ENCODE data around the gene NACC2. TPM values are rescaled to one million over a fixed set of nuclear protein-coding genes. Genes with fewer than 3 reads are reported as not detected.

The NACC2 gene
- total RNA-seq, 4 donors from 2014 or later: 26.0 to 51.7 (median 43.5) TPM

DNA sequence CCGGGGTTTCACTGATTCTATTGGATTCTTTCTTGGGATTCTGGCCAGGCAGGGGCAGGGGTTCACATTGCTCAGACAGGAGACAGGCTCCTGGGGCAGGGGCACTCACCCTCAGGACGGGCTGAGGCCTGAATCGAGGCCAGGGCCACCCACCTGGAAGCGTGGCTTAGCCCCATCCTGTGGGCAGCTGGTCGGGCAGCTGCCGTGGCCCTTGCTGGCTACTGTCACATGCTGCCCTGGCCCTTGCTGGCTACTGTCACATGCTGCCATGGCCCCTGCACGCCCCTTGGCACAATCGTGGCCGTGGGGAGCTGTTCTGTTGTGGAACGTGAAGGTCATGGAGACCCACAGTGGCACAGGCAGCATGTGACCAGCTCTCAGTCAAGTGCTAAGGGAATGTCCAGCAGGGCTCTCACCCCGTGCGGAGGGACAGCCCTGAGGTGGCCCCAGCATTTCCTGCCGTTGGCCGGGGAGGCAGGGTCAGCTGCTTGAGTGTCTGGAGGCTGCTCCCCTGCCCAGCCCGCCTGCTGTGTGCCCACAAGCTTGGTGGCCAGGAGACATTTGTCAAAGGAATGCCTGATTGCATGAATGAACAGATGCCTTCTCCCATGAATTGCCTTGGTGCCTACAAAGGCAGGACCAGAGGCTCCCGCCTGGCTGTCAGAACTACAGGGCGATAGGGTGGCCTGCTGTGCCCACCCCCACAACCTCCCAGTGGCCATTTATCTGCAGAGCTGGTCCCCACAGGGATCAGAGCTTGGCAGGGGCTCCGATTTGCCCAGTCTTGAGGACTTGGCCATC, 40.4 kb upstream of the NACC2 start:
- intact Hi-C loops (cut with DNase I; ENCODE audit: low total_unique reads): no loop called here
- DNase-seq: no peak
- Histone ChIP-seq H3K9me3 (no peaks in the 10 kb centered on the region), H3K4me1 (peaks cover 4% of the 10 kb centered on the region in 2 donors), H3K27me3 (peaks cover 62 to 77% (median 71%) of the 10 kb centered on the region in 3 donors), H3K27ac (no peak overlapping the region), H3K4me3 (no peak overlapping the region), H3K36me3 (no peaks in the 10 kb centered on the region)
- TF ChIP-seq POLR2A (IDR thresholded peaks at IDR 0.05): no peak
- TF ChIP-seq, protein P1, sequence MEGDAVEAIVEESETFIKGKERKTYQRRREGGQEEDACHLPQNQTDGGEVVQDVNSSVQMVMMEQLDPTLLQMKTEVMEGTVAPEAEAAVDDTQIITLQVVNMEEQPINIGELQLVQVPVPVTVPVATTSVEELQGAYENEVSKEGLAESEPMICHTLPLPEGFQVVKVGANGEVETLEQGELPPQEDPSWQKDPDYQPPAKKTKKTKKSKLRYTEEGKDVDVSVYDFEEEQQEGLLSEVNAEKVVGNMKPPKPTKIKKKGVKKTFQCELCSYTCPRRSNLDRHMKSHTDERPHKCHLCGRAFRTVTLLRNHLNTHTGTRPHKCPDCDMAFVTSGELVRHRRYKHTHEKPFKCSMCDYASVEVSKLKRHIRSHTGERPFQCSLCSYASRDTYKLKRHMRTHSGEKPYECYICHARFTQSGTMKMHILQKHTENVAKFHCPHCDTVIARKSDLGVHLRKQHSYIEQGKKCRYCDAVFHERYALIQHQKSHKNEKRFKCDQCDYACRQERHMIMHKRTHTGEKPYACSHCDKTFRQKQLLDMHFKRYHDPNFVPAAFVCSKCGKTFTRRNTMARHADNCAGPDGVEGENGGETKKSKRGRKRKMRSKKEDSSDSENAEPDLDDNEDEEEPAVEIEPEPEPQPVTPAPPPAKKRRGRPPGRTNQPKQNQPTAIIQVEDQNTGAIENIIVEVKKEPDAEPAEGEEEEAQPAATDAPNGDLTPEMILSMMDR (IDR thresholded peaks at IDR 0.05 in 4 of 5, conservative IDR thresholded peaks at IDR 0.05 in 1 of 5): no peak
- in situ Hi-C loops (cut with MboI; ENCODE audit: low sequenced_read_pairs in 4 of 4): no loop called here
- no peak for ATAC-seq

DNA sequence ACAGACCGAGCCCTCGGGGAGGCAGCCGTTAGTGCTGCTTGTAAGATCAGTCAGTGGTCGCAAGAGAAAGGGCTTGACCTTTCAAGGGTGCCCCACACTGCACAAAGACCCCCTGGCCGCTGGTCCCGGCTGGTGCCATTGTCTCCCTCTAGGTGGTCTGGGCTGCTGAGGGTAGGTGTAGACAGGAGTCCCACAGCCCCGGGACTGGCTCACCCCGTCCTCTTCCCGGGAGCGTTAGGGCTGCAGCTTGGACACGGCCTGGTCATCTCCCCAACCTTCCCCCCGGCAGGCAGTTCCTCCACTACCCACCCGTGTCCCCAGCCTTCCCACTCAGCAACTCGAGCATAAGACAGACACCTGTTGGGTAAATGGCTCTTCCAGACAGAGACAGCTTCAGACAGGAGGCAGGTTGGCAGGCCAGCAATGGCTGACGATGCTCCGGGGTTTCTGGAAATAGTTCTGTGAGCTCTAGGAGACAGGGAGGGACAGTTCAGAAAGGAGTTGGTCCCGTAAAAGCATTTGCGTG, 38.9 kb upstream of the NACC2 start:
- H3K27me3 ChIP-seq: peaks cover 69 to 85% (median 69%) of the 10 kb centered on the region in 3 donors
- no peak overlapping the region for H3K27ac ChIP-seq
- H3K36me3 ChIP-seq: no peaks in the 10 kb centered on the region
- DNase-seq (no peak), ATAC-seq (no peak)
- intact Hi-C loops (cut with DNase I; ENCODE audit: low total_unique reads) (loop anchor here (1.0 kb wide), 1 partner anchor 149 kb away; no protein-coding TSS in a partner anchor), in situ Hi-C loops (cut with MboI; ENCODE audit: low sequenced_read_pairs in 4 of 4) (no loop called here)
- no peak overlapping the region for H3K4me3 ChIP-seq
- TF ChIP-seq, protein P1 (IDR thresholded peaks at IDR 0.05 in 4 of 5, conservative IDR thresholded peaks at IDR 0.05 in 1 of 5): no peak
- H3K9me3 ChIP-seq: no peaks in the 10 kb centered on the region
- H3K4me1 ChIP-seq: peaks cover 4% of the 10 kb centered on the region in 2 donors

DNA sequence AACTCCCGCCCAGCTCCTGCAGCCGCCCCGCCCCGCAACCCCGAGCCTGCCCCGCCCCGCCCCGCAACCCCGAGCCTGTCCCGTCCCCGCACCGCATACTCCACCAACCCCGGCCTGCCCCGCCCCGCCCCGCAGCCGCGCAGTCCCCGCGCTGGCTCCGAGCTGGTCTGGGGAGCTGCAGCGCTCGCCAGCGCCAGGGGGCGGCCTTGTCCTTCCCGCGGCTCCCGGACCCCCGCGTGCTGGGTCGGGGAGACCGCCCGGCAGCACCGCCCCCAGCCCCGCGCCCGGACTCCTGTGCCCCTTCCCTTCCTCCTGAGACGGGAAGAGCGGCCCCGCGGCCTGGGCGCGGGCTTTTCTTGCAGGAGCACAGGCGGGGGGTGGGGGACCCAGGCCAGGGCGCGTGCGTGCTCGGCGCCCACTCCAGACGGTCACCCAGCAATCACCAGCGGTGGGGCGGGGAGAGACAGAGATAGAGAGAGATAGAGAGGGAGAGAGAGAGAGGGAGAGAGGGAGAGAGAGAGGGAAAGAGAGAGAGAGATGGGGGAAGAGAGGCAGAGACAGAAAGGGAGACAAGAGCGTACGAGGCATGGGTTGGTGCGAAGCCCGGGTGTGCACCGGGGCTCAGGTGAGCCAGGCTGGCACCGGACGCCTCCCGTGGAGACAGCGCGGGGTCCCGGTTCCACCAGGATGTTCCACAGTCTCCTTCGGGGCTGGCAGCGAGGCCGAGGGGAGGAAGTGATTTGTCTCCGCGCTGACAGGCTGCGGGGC, 38.3 kb upstream of the NACC2 start:
- no peak overlapping the region for H3K27ac ChIP-seq
- ATAC-seq (no peak), DNase-seq (no peak)
- no peaks in the 10 kb centered on the region for H3K36me3 ChIP-seq
- intact Hi-C loops (cut with DNase I; ENCODE audit: low total_unique reads): loop anchor here (1.0 kb wide), 1 partner anchor 150 kb away; no protein-coding TSS in a partner anchor
- TF ChIP-seq, protein P1 (IDR thresholded peaks at IDR 0.05 in 4 of 5, conservative IDR thresholded peaks at IDR 0.05 in 1 of 5): peak in 1 of 5 experiments; percentile 13
- no peak for TF ChIP-seq POLR2A (IDR thresholded peaks at IDR 0.05)
- H3K4me3 ChIP-seq: peak overlapping the region; percentile 12 to 39 (median 34)
- H3K27me3 ChIP-seq: peaks cover 65 to 88% (median 76%) of the 10 kb centered on the region in 3 donors
- in situ Hi-C loops (cut with MboI; ENCODE audit: low sequenced_read_pairs in 4 of 4): no loop called here
- H3K9me3 ChIP-seq: no peaks in the 10 kb centered on the region
- H3K4me1 ChIP-seq: peaks cover 4% of the 10 kb centered on the region in 2 donors

DNA sequence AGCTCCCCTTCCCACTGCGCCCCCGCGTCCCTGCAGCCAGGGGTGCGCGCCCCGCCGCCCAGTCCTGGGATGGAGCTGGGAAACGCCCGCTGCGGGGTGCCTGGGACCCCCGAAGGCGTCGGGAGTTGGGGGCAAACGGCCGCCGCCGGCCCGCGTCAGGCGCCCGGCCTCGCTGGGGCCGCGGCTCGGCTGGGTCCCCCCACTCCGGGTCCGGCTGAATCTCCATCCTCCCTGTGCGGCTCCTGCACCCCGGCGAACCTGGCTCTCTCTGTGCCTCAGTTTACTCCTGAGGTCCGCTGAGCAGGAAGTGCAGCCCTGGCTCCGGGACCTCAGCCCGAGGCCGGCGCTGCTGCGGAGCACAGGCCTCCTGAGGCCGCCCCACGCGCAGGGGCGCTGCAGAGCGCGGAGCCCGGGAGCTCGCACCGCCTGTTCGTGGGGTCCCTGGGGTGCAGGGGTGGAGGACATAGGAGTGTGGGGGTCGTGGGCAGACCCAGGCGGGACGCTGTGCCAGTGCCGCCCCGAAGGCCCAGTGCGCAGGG, 37.5 kb upstream of the NACC2 start:
- H3K4me3 ChIP-seq: no peak overlapping the region
- no peak overlapping the region for H3K27ac ChIP-seq
- H3K36me3 ChIP-seq: no peaks in the 10 kb centered on the region
- intact Hi-C loops (cut with DNase I; ENCODE audit: low total_unique reads) (loop anchor here (1.0 kb wide), 1 partner anchor 151 kb away; no protein-coding TSS in a partner anchor), in situ Hi-C loops (cut with MboI; ENCODE audit: low sequenced_read_pairs in 4 of 4) (no loop called here)
- no peak for TF ChIP-seq POLR2A (IDR thresholded peaks at IDR 0.05)
- TF ChIP-seq, protein P1 (IDR thresholded peaks at IDR 0.05 in 4 of 5, conservative IDR thresholded peaks at IDR 0.05 in 1 of 5): no peak
- ATAC-seq: no peak
- no peaks in the 10 kb centered on the region for H3K9me3 ChIP-seq
- DNase-seq: no peak
- peaks cover 60 to 81% (median 77%) of the 10 kb centered on the region in 3 donors for H3K27me3 ChIP-seq
- peaks cover 4% of the 10 kb centered on the region in 2 donors for H3K4me1 ChIP-seq

All from gastrocnemius medialis (tissue), 4 donors.